IPS-15b (cell line): ENCODE data around the gene LRPPRC.

ENCODE experiments used
- H3K27me3 ChIP-seq: one replicate; pipeline ENCODE4 v1.6.1; 2013; ENCODE audit warnings: low read length; ENCODE audit not compliant: control insufficient read depth, insufficient read depth
- H3K36me3 ChIP-seq: one replicate; pipeline ENCODE4 v1.6.1; 2013; ENCODE audit warnings: low read length; ENCODE audit not compliant: control insufficient read depth, insufficient read depth
- H3K4me1 ChIP-seq: one replicate; pipeline ENCODE4 v1.6.1; 2013; ENCODE audit warnings: mild to moderate bottlenecking, low read length; ENCODE audit not compliant: control insufficient read depth, insufficient read depth
- H3K4me3 ChIP-seq: one replicate; pipeline ENCODE4 v1.5.1; 2013; ENCODE audit warnings: low read depth, low read length
- H3K9ac ChIP-seq: one replicate; pipeline ENCODE4 v1.6.1; 2013; ENCODE audit warnings: low read depth, mild to moderate bottlenecking, low read length
- H3K9me3 ChIP-seq: one replicate; pipeline ENCODE4 v1.6.1; 2013; ENCODE audit warnings: mild to moderate bottlenecking, low read length; ENCODE audit not compliant: control insufficient read depth, insufficient read depth

Gene LRPPRC

GRCh38 chr2:43905371-43905803 is 90.4 kb downstream of the LRPPRC start:
- Histone ChIP-seq H3K9me3 (no peaks in the 10 kb centered on the region), H3K9ac (no peak overlapping the region), H3K4me1 (no peaks in the 10 kb centered on the region), H3K4me3 (no peak overlapping the region), H3K27me3 (no peaks in the 10 kb centered on the region), H3K36me3 (peaks cover 8% of the 10 kb centered on the region)

- H3K4me3 ChIP-seq, result no peak overlapping the region
- H3K27me3 ChIP-seq, result no peaks in the 10 kb centered on the region
- H3K4me1 ChIP-seq, result no peaks in the 10 kb centered on the region
- H3K9ac ChIP-seq, result no peak overlapping the region
- H3K9me3 ChIP-seq, result no peaks in the 10 kb centered on the region
- peaks cover 16% of the 10 kb centered on the region for H3K36me3 ChIP-seq
These were observed 96.2 kb downstream of the LRPPRC start for GRCh38 chr2:43899589-43899988.

- Histone ChIP-seq H3K4me3 (no peak overlapping the region), H3K36me3 (peaks cover 23% of the 10 kb centered on the region), H3K9me3 (no peaks in the 10 kb centered on the region), H3K27me3 (no peaks in the 10 kb centered on the region), H3K9ac (no peak overlapping the region), H3K4me1 (no peaks in the 10 kb centered on the region)
These were observed 96.9 kb downstream of the LRPPRC start for GRCh38 chr2:43898838-43899346.

GRCh38 chr2:43898134-43898837 is 97.5 kb downstream of the LRPPRC start:
- Histone ChIP-seq H3K9me3 (no peaks in the 10 kb centered on the region), H3K36me3 (peaks cover 25% of the 10 kb centered on the region), H3K4me3 (no peak overlapping the region)

GRCh38 chr2:43897492-43897891 is 98.3 kb downstream of the LRPPRC start:
- no peak overlapping the region for H3K9ac ChIP-seq
- H3K4me3 ChIP-seq, result no peak overlapping the region
- H3K27me3 ChIP-seq, result no peaks in the 10 kb centered on the region
- no peaks in the 10 kb centered on the region for H3K4me1 ChIP-seq
- H3K9me3 ChIP-seq, result no peaks in the 10 kb centered on the region
- peaks cover 32% of the 10 kb centered on the region for H3K36me3 ChIP-seq

More at GRCh38 chr2:43898134-43898837, 97.5 kb downstream of the LRPPRC start:
- Histone ChIP-seq H3K27me3 (no peaks in the 10 kb centered on the region), H3K4me1 (no peaks in the 10 kb centered on the region), H3K9ac (no peak overlapping the region)

GRCh38 chr2:43896906-43897305 is 98.9 kb downstream of the LRPPRC start:
- Histone ChIP-seq H3K36me3 (peaks cover 32% of the 10 kb centered on the region), H3K27me3 (no peaks in the 10 kb centered on the region), H3K4me3 (no peak overlapping the region), H3K4me1 (no peaks in the 10 kb centered on the region), H3K9ac (no peak overlapping the region), H3K9me3 (no peaks in the 10 kb centered on the region)

GRCh38 chr2:43894743-43895142 is 101.0 kb downstream of the LRPPRC start:
- Histone ChIP-seq H3K27me3 (no peaks in the 10 kb centered on the region), H3K36me3 (peaks cover 44% of the 10 kb centered on the region), H3K4me1 (no peaks in the 10 kb centered on the region), H3K9ac (no peak overlapping the region), H3K9me3 (no peaks in the 10 kb centered on the region), H3K4me3 (no peak overlapping the region)

GRCh38 chr2:43890855-43891254 is 104.9 kb downstream of the LRPPRC start:
- no peak overlapping the region for H3K4me3 ChIP-seq
- peaks cover 47% of the 10 kb centered on the region for H3K36me3 ChIP-seq
- H3K4me1 ChIP-seq, result no peaks in the 10 kb centered on the region

GRCh38 chr2:43889416-43889815 is 106.4 kb downstream of the LRPPRC start:
- no peaks in the 10 kb centered on the region for H3K9me3 ChIP-seq
- H3K9ac ChIP-seq, result no peak overlapping the region
- H3K4me1 ChIP-seq, result no peaks in the 10 kb centered on the region
- peaks cover 50% of the 10 kb centered on the region for H3K36me3 ChIP-seq
- no peak overlapping the region for H3K4me3 ChIP-seq
- H3K27me3 ChIP-seq, result no peaks in the 10 kb centered on the region

More at GRCh38 chr2:43890855-43891254, 104.9 kb downstream of the LRPPRC start:
- Histone ChIP-seq H3K9me3 (no peaks in the 10 kb centered on the region), H3K9ac (no peak overlapping the region), H3K27me3 (no peaks in the 10 kb centered on the region)

- no peak overlapping the region for H3K4me3 ChIP-seq
- H3K4me1 ChIP-seq, result no peaks in the 10 kb centered on the region
- peaks cover 36% of the 10 kb centered on the region for H3K36me3 ChIP-seq
These were observed 108.6 kb downstream of the LRPPRC start for GRCh38 chr2:43887176-43887575.

GRCh38 chr2:43885132-43885632 is 110.6 kb downstream of the LRPPRC start:
- Histone ChIP-seq H3K27me3 (no peaks in the 10 kb centered on the region), H3K9ac (no peak overlapping the region), H3K9me3 (no peaks in the 10 kb centered on the region), H3K4me3 (no peak overlapping the region), H3K4me1 (no peaks in the 10 kb centered on the region), H3K36me3 (peaks cover 27% of the 10 kb centered on the region)

More at GRCh38 chr2:43887176-43887575, 108.6 kb downstream of the LRPPRC start:
- no peak overlapping the region for H3K9ac ChIP-seq
- no peaks in the 10 kb centered on the region for H3K27me3 ChIP-seq
- H3K9me3 ChIP-seq, result no peaks in the 10 kb centered on the region

GRCh38 chr2:43884689-43885088 is 111.1 kb downstream of the LRPPRC start:
- peaks cover 24% of the 10 kb centered on the region for H3K36me3 ChIP-seq
- no peaks in the 10 kb centered on the region for H3K9me3 ChIP-seq
- no peaks in the 10 kb centered on the region for H3K4me1 ChIP-seq
- H3K27me3 ChIP-seq, result no peaks in the 10 kb centered on the region
- no peak overlapping the region for H3K9ac ChIP-seq
- H3K4me3 ChIP-seq, result no peak overlapping the region
